ENCODE measurements around the gene OR5H2.
A peak's percentile ranks its signal among the peaks of the same experiment; 100 is the strongest.
"Not testable (repeated sequence)": the region's sequence is repeated elsewhere in the genome, so short reads cannot be mapped to it uniquely, and the experiment has no call there.

The OR5H2 gene
- 0 reads per million in 4 donors for total RNA-seq

DNA sequence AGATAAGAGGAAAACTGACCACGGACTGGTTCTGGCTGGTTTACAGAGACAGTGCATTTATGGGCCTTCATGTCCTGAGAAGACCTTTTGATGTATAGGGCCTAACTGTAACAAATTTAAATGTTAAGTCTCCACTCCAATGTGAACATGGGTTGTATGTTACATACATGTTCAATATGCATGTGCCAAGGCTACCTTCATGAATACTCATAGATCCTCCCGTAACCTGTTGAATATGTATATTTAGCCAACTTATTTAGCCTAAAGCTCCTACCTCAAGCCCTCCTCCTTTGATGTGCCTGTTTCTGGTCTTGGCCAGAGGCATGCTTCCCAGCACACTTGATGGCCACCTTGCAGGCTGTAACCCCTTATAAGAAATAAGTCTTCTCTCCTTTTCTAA lies at the start of gene OR5H2:
Gene OR5H2, plus strand, starts transcription at position 301 of the 400 bp plus-strand sequence. CDS start 398 bp downstream, outside the sequence.
- DNase-seq: no peak

DNA sequence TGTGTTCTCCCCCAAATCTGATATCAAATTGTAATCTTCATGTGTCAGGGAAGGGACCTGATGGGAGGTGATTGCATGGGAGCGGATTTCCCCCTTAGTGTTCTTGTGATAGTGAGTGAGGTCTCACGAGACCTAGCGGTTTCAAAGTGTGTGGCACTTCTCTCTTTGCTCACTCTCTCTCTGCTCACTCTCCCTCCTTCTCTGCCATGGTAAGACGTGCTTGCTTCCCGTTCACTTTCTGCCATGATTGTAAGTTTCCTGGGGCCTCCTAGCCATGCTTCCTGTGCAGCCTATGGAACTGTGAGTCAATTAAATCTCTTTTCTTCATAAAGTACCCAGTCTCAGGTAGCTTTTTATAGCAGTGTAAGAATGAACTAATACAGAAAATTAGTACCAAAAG lies 48.8 kb upstream of the OR5H2 start:
- DNase-seq: no peak

- no peak for DNase-seq
These were observed 42.2 kb upstream of the OR5H2 start for GRCh38 chr3:98240131-98240530.

- DNase-seq: no peak
These were observed 40.1 kb upstream of the OR5H2 start for GRCh38 chr3:98242155-98242554.

DNA sequence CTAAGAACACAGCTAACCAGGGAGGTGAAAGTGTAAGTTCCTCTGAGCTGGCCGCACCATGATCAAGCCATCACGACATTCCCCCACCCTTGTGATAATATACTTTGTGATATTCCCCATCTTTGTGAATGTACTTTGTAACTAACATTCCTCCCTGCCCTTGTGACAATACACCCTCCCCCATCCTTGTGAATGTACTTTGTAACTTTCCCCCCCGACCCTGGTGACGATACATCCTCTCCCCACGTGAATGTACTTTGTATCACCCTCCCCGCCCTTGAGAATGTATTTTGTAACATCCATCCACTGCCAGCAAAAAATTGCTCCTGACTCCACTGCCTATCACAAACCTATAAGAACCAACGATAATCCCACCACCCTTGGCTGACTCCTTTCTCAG lies 38.5 kb upstream of the OR5H2 start:
- DNase-seq: no peak

GRCh38 chr3:98246142-98246541 lies 36.2 kb upstream of the OR5H2 start:
- DNase-seq: no peak

DNA sequence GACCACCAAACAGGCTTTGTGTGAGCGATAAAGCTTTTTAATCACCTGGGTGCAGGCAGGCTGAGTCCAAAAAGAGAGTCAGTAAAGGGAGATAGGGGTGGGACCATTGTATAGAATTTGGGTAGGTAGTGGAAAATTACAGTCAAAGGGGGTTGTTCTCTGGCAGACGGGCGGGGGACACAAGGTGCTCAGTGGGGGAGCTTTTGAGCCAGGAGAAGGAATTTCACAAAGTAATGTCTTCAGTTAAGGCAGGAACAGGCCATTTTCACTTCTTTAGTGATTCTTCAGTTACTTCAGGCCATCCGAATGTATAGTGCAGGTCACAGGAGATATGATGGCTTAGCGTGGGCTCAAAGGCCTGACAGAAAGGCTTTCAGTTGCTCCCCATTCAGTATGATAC lies 26.3 kb upstream of the OR5H2 start:
- not testable (repeated sequence) for DNase-seq

DNA sequence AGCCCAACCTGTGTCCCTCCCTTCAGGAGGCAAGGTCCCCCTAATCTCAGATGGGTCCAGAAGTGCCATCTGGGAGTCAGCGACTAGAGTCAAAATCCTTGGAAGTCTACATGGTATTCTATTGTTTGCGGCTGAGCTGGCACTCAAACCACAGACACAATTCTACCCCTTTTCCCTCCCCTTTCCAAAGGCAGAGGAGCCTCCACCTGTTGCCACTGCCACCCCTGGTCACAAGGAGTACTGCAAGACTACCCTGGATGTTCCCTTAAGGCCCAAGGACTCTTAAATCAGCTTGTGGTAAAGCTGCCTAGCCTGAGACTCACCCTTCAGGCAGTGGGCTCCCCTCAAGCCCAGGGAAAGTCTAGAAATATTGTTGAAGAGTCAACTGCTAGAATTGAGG lies 22.6 kb upstream of the OR5H2 start:
- peak in 1 of 5 donors; percentile 3 for DNase-seq

- DNase-seq: no peak
These were observed 20.3 kb upstream of the OR5H2 start for GRCh38 chr3:98262046-98262445.

DNA sequence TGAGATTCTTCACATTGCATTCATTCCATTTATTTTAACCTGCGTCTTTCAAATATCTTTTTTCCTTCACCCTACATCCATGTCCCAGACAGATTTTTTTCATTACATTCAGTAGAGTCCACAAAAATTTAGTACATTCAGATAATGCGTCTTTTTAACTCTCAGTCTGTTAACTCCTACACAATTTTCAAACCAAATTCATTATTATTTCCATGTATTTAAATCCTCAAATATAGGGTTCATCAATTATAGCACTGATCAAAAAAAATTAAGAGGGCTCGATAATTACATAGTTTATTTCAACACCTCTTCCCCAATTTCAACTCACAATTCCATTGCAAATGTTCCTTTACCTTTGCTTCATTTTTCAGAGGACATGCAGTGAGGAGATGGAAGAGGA lies 18.4 kb upstream of the OR5H2 start, which contains the start of gene OR5H6:
Gene OR5H6, plus strand, starts transcription at position 301 of the 400 bp plus-strand sequence. Its CDS starts 89 bp downstream, at position 390.
- no peak for DNase-seq

DNA sequence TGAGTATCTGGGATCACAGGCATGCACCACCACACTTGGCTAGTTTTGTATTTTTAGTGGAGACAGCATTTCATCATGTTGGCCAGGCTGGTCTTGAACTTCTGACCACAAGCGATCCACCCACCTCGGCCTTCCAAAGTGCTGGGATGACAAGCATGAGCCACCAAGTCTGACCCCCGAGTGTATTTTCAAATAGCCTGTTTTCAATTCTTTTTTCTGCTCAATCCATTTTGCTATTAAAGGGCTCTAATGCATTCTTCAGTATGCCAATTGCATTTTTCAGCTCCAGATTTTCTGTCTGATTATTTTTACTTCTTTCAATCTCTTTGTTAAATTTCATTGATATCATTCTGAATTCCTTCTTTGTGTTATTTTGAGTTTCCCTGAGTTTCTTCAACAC lies 12.5 kb upstream of the OR5H2 start:
- DNase-seq: no peak

DNA sequence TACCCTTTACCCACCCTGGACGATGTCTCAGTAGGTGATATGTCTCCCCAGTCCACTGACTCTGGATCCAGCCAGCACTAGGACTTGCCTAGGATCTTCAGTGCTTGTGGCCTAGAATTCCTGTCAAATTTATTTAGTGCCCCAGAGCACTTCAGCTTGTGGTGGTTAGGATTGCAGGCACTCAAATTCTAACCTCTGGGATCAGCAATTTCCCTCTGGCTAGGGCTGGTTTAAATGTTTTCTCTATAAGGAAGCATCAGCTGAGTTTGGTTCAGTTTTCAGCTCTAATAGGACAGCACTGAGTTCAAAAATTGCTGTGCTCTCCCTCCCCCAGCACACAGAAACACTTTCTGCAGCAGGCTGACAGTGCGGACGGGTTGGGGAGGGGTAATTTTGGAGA lies 10.2 kb upstream of the OR5H2 start:
- DNase-seq: no peak

DNA sequence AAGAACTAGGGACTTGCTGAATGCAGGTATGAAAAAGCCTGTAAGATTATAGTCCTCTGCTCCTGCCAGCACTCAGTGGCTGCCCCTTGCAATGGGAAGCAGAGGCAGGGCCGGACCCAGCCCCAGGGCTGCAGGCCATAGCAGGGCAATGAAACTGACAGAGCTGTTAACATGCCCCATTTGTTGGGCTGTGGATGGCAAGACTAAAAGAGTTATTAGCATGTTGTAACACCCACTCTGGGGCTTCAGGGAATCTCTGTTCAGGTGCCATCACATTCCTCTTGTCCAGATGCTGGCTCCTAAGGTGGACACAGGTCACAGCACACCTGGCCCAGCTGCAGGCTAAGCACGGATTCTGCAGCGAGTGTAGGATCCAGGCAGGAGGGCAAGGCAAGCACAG lies 7.4 kb upstream of the OR5H2 start:
- no peak for DNase-seq

DNA sequence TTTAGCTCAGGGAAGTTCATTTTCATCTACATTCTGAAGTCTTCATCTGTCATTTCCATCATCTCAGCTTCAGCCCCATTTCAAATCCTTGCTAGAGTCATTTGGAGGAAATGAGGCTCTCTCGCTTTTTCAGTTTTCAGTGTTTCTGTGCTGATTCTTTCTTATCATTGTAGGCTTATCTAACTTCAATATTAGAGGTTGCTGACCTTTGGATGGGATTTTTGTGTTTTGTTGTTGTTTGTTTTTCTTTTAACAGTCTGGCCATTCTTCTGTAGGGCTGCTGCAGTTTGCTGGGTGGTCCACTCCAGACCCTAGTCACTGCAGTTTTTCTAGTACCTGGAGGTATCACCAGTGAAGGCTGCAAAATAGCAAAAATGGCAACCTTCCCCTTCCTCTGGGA lies 8.6 kb downstream of the OR5H2 start:
- no peak for DNase-seq

- DNase-seq: no peak
These were observed 9.1 kb downstream of the OR5H2 start for GRCh38 chr3:98291332-98291957.

DNA sequence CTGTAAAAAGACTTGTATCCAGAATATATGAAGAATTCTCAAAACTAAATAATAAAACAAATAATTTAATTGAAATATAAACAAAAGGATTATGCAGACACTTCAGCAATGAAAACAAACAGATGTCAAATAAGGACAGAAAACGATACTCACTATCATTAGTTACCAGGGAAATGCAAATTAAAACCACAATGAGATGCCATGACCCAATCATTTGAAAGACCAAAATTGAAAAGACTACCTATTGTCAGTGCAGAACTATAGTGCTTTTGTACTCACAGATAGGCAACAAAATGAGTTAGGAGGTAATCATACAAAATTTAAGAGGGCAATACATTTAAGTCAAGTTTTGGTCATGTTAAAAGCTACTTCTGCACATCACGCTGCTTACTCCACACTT lies 39.8 kb downstream of the OR5H2 start:
- DNase-seq: no peak

GRCh38 chr3:98322686-98323085 lies 40.4 kb downstream of the OR5H2 start:
- DNase-seq: no peak

GRCh38 chr3:98323425-98323824 lies 41.1 kb downstream of the OR5H2 start:
- DNase-seq: no peak

DNA sequence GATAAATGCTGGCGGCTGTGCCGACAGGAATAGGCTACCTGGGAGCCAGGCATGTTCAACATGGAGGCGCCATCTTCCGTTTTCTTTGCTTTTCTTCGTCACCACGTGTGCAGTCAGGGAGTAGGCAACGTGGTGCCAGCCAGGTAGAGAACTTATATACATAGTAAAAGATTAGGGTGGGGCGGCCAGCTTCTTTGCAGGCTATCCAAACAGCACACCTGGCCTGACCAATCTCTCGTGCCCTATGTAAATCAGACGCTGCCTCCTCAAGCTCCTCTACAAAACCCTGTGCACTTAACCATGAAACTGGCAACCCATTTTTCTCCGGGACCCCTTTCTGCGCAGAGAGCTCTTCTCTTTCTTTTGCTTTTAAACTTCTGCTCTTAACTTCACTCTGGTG lies 42.8 kb downstream of the OR5H2 start:
- DNase-seq: no peak

DNA sequence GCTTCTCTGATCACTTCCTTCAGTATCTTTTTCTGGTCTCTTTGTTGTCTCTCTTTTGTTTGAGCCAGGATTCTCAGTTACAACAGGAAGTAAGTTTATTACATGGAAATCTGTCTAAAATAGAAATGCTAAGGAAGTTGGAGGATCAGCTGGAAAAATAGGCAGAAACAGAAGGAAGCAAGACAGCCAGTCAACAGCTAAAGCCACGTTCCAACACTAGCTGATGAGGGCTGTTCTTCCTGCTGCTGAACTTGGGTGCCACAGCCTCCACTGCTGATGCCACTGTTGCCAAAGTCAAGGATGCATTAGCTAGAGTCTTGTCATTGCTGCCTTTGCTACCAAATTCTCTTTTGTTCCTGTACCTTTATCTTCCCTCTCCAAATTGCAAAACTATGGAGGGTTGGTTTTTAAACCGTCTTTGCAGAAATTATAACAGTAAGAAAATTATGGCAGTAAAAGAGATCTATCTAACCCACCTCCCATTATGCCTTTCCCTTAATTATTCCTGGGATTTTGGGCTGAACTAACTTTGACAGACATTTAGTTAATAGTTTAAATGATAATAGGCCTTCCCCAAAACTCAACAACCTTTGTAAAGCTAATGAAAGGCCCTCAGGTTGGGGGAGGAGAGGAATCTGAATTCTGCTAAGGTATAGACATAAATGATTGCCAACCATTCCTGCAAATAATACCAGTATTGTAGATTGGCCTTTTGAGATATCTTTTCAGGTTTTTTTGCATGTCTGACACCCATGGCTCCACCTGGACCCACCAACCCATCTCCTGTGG lies 44.0 kb downstream of the OR5H2 start:
- no peak for DNase-seq

DNA sequence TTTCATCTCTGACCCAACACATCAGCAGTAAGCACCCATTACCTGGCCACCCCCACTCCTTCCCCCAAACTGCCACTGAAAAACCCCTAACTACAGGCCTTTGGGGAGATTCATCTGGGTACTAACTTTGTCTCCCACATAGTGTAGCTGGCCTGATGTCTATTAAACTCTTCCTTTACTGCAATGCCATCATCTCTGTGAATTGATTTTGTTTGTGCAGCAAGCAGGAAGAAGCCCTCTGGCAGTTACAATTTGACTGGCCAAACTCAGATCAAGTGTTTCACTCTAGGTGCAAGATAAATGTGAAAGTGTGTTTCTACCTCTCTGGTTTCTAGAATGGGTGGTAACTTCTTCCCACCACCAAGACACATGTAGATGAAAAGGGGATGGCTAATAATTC lies 44.6 kb downstream of the OR5H2 start:
- DNase-seq: peak in 1 of 5 donors; percentile 77

- DNase-seq: no peak
These were observed 46.6 kb downstream of the OR5H2 start for GRCh38 chr3:98328933-98329332.

- peak in 4 of 5 donors; percentile 10 to 67 (median 16) for DNase-seq
These were observed 47.3 kb downstream of the OR5H2 start for GRCh38 chr3:98329392-98330124.

DNA sequence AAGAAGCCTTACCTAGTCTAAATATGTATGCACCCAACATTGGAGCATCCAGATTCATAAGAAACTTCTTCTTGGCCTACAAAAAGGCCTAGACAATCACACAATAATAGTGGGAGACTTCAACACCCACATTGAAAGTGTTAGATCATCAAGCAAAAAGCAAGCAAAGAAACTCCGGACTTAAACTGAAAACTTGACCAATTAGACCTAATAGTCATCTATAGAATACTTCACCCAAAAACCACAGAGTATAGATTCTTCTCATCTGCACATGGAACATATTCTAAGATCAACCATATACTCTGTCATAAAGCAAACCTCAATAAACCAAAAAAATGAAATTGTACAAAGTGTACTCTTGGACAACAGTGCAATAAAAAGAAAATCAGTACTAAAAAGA lies 49.0 kb downstream of the OR5H2 start:
- DNase-seq: no peak

Data from T-helper 1 cell (primary cell).